HG03060 (cell line): Measurements from ENCODE around the gene KLHDC3.

Source experiments
- ATAC-seq: cut with Tn5 transposase; IDR thresholded peaks from one replicate; pipeline ENCODE4 v1.9.1; 2021; ENCODE audit warnings: low read depth, moderate number of reproducible peaks; ENCODE audit not compliant: unreplicated experiment

KLHDC3 gene, protein sequence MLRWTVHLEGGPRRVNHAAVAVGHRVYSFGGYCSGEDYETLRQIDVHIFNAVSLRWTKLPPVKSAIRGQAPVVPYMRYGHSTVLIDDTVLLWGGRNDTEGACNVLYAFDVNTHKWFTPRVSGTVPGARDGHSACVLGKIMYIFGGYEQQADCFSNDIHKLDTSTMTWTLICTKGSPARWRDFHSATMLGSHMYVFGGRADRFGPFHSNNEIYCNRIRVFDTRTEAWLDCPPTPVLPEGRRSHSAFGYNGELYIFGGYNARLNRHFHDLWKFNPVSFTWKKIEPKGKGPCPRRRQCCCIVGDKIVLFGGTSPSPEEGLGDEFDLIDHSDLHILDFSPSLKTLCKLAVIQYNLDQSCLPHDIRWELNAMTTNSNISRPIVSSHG

DNA sequence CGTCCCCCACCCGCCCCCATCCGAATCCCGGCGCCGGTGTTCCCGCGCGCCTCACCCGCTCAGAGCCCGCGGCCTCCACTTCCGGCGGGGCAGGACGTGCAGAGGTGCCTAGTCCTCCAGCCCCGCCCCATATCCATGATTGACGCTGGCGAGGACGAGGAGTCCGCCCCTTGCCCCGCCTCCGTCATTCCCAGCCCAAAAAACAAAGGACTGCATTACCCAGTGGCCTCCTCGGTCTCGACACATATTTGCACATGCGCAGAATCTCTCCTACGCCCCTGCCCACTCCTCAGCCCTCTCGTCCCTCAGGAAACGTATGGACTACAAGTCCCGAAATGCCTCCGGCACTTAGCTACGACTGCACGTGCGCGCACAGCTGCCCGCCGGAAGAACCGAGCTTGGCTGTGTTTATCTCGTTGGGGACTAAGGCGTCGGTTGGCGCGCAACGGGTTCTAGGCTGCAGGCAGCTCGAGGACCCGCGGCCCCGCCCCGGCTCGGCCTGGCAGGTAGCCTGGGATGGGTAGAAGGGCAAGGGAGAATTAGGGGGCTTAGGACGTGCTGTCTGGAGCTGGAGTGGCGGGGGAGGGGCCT is at the start of gene KLHDC3, which contains the start of gene MEA1:
Gene KLHDC3, plus strand, starts transcription at position 407 of the 591 bp plus-strand sequence. CDS start 2,944 bp downstream, outside the sequence.
Gene MEA1, minus strand, starts transcription at position 104 of the 591 bp plus-strand sequence. CDS start 133 bp downstream, outside the sequence.
- peak; percentile 91 for ATAC-seq

DNA sequence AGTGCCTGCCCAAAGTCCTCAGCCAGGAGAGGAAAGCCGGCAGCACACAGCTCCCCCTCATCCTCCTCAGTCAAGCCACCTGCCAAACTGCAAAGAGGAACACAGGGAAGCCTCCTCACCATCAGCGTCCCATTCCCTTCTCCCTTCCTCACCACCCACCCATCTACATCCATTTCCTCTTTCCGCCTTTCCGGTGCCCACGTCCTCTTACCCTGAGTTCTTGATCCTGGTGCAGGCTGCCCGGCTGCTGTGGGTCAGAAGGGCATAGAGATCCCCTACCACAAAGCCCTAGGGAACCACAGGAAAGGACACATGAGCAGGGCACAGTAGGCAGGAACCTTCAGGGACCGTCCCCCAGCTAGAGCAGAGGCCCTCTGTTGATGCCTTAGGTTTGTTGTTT is 47.5 kb upstream of the KLHDC3 start:
- ATAC-seq = no peak

DNA sequence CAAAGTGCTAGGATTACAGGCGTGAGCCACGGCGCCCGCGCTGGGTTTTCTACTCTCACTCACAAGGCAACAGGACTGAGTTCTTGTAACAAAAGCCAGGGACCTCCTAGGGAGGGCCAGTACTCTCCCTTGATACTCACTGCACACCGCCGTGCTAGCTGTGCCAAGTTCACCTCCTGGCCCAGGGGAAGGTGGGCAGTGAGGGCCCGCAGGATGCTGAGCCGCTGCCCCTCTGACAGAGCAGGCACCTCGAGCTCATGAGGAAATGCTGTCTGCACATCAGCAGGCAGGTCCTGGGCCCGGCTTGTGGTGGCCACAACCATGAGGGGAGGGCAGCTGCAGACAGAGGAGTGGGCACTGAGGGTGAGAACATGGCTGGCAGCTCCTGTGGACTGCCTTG is 46.8 kb upstream of the KLHDC3 start:
- no peak for ATAC-seq

DNA sequence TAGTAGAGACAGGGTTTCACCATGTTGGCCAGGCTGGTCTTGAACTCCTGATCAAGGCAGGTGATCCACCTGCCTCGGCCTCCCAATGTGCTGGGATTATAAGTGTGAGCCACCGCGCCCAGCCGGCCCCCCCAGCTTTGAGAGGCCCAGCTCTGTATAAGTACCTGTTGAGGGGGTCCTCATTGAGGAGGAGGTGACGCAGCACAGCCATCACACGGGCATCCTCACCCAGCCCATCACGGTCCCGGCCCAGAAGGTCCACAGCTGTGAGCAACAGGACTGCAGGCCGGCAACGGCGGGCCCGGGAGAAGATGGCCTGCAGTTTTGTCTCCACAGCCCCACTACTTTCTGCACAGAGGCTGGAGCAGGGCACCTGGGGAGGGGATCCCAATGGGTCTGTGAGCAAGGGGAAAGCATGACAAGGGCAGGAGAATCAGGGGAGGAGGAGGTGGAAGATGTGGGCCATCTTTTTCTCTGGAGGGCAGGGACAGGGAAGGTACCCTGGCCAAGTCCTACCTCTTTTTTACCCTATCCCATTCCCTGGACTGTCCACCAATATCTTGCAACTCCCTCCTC is 45.8 kb upstream of the KLHDC3 start:
- no peak for ATAC-seq

DNA sequence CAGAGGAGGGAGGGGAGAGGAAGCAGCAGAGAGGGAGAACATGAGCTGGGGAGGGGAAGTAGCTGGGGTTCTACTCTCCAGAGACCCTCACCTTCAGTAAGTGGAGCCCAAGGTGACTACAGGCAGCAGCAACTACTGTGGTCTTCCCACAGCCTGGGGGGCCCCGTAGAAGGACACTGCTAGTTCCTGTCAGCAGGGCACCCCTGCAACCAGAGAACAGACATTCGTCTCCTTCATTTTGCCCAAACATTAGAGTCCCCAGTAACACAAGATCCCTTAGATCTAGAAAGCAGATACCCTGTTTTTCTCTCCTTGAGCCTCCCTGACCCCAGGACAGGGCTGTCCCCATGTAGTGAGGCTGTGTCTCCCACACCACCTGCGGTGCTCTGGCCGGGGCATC is 45.3 kb upstream of the KLHDC3 start:
- no peak for ATAC-seq

DNA sequence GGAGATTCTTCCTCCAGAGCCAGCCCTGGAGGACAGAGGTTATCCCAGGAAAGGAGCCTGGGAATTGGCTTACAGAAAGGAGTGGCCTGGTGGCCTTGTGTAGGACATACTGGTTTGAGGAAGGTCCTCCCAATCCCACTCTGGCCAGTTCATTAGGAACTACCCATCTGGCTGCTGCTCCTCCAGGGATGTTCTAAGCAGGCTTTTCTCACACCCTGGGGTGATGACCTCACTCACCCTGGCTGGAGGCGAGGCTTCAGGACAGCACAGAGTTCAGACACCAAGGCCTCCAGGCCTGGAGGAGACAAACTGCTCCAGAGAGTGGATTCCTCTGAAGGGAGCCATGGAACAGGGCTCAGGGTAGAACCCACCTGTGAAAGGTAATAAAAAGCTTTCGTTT is 44.6 kb upstream of the KLHDC3 start:
- ATAC-seq = no peak

DNA sequence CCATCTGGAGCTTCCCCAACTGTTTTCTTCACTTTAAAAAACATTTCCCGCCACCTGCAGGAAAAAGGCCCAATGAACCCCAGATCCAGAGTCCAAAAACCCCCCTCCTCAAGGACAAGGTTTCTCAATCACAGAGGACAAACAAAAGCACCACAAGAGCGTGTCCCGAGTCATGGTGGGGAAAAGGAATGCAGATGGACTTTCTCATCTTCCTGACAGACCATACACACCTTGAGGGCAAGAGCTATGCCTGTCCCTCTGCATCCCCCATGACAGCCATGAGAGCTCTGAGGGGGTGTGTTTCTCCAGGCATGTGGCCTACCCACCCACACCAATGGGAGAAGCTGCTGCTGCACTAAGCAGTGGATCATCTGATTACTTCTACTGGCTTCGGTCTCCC is 44.1 kb upstream of the KLHDC3 start:
- ATAC-seq = no peak

DNA sequence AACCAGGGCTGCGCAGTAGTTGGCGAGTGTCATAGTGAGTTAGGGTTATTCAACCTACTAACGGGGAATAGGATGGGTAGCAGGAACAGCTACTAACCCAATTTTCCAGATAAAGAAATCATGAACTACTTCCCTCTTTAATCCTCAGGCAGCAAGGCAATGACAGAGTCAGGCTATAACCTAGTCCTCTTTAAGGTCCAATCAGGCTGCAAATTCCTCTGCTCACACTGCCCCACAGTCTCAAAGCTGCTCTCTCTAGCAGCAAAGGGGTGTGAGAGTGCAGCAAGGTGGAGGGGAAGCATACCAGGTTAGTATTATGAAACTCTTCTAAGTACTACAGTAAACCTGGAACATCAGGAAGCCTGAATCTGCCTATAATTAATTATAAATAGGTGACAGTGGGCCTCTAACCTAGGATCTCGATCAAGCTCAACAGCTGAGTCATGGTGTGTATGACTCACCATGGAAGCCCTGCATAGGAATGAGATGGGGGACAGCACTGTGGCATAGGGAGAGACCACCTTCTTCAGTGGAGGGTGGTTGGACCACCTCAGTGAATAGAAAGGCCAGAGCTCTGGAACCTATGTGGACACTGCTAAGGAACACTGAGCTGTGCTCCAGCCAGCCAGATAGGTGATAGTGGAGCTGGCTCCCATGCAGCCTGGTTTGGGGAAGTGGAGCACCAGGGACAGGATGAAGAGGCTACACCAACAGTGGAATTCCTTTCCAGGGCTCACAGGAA is 43.0 kb upstream of the KLHDC3 start:
- ATAC-seq = no peak

DNA sequence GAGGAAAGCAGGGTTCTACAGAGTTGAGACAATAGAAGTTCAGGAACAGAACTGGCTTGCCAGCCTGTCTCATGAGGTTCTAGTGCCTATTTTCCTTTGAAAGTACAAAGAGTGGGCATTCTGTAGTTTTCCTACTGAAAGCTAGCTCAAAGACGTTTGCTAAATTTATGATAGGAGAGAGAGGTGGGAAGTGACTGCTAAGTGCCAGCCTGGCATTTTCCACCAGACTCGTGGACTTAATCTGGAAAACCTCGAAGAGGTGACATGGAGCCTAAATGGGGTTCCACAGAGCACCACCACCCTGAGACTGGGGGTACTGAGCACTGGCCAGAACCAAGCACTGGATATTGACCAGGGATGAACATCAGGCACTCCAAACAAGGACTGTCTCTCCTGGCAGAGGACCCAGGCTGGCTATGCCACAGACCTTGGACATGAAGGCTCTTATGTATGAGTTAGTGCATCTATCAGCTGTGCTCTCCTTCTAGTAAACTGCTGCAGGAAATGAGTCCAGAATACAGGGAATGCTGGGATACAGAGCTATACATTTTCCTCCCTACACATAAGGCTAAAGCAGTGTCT is 42.2 kb upstream of the KLHDC3 start:
- ATAC-seq = no peak

DNA sequence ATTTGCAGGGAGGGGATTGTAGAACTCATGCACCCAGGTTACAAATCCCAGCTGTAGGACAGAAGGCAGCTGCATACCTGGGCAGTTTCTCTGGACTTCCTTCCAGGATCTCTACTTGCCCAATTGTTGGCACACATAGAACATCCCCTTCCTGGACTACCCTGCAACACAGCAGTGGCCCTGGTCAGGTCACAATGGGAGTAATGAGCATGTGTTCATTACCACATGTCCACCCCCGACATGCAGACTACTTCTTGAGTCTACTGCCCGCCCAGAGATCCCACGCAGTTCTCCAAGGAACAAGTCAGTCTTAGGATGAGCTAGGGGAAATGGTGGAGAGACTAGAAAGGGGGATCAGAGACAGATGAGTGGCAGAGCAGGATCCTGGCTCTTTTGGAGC is 40.1 kb upstream of the KLHDC3 start:
- ATAC-seq = no peak

DNA sequence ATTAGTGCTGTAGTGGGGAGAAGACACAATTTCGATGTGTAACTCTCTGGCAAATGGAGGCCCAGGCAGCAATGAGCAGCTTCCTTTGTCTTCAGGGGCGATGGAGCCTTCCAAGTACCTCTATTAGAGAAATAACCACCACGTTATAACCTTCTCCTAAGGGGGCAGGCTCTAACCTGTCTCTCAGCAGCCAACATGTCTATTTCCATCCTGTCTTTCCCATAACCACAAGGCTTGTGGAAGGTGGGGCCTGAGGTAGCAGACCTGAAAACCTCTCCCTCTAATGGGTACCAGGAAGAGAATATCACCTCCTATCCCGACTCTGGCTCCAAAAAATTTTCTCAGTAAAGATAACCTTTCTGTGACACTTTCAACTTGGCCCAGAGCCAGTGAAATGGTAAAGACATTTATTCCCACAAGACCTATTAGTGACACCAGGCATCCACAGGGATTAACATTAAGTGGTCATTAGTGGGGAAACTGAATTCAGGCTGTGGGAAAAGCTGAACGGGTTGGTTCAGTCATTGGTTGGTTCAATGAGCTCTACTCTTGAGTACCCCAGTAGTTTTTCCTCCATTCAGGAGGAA is 39.0 kb upstream of the KLHDC3 start:
- no peak for ATAC-seq

DNA sequence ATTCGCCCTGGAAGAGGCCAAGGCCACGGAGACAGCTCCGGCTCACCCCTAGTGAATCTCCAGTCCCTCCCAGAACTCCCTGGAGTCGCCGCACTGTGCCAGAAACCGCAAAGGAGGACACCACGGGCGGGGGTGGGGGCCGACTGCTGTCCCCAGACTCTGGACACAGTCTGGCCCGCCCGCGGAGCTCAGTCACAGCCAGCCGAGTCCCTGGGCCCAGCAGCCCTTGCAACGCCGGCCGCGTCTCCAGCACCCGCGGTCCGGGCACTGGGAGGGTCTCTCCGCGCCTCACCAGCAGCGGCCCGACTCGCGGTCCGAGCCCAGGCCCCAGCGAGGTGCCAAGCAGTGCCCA is 35.6 kb upstream of the KLHDC3 start:
- no peak for ATAC-seq

DNA sequence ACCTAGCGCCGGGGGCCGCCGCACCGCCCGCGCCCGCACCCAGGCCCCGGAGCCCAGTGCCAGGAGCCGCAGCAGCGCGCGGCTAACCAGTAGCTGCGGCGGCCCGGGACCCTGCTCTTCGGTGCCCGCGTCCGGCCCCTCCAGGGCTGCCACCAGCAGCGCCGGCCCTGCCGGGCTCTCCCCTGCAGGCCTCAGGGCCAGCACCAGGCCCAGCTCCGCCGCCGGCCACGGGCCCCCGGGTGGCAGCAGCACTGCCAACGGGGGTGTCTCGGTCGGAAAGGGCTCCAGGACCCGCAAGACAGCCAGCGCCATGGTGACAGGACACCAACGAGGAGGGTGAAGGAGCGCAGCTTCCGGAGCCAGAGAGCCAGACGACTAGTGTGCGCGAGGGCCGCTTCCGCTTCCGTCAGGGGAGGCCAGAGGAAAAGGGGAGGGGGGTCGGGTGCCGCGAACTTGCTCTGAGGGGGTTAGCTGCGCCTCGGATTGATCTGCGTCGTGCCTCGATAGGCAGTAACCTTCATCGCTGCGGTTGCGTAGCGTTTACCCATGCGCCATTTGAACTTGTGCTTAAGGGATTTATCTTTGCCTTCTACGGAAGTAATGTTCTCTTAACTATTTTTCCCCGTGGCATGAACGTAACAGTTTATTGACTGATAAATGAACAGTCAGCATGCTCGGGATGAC is 35.1 kb upstream of the KLHDC3 start, which contains the start of gene PEX6:
Gene PEX6, minus strand, starts transcription at position 343 of the 684 bp plus-strand sequence. Its CDS starts 31 bp downstream, at position 312.
- peak; percentile 57 for ATAC-seq

DNA sequence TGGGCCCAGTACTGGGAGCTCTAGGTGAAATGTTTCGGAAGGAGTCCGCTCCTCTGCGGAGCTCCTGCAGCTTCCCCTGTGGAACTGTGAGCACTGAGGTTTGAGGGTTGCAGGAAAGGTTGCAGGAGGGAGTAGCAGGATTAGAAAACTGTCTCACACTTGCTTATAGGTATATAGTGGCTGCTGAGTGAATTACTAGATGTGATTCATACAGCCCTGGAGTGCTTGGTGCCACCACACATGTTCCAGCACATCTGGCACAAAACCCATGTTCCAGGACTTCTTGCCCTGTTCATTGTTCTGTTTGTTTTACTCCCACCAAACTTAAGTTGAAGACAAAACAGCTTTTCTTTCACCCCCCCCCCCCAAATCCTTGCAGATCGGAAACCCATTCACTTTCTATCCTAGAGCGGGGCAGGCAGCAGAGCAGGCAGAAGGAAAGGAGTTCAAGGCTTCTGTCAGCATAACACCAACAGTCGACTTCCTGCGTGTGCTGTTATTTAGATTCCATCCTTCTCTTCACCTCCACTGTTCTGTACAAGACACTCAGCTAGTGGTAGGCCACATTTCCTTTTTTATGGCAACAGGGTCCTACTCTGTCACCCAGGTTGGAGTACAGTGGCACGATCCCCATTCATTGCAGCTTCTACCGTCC is 34.4 kb upstream of the KLHDC3 start:
- no peak for ATAC-seq

DNA sequence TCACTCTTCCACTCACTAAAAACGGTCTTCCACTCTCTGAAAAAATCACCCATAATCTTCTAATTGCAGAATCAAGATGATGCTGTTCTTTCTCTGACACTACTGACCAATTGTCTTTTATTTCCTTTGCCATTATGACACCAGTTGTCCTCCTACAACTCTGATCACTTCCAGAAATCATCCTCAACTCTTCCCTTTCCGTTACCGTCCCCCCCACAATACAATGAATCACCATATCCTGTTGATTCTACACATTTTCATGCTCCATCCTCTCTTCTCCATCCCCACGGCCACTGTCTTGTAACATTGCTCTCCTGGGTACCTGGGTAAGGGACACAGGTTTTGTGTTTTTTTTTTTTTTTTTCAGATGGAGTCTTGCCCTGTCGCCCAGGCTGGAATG is 32.2 kb upstream of the KLHDC3 start:
- no peak for ATAC-seq

DNA sequence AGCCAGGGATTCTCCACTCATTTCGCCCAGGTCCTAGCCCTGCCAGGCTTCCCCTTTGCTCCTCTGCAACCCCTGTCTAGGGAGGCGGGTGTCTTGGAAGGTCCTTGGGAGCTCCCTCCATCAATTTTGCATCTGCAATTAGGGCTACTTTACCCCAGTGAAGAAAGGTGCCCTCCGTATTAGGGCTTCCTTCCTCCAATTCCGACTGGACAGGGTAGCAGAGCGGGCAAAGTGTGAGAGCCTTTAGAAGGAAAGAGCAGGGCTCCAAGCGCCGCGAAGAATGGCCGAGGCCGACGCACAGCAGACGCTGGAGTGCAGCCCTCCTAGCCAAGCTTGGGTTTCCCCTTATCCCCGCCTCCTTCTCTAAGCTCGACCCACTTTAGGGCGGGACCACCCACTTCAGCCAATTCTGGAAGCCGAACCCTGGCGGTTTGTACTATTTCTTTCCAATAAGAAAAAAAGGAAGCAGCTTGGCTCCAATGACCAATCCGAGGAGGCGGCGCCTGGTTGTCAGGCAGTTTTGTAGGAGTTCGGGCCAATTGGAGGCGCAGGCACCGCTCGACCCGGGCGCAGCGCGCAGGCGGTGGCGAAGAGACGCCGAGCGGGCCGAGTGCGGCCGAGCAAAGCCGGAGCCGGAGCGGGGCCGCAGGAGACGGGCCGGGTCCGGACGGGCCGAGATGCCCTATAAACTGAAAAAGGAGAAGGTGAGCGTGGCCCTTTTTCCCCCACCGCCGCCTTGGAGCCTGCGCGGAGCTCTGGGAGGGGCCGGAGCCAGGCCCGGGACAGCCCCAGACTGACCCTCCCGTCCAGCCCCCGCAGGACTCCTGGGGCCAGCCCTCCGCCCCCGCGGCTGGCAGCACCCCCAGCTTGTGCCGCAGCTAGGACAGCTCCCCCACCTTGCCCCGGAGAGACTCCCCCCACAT is 29.8 kb upstream of the KLHDC3 start, which contains the start of gene PPP2R5D:
Gene PPP2R5D, plus strand, starts transcription at position 570 of the 923 bp plus-strand sequence. Its CDS starts 108 bp downstream, at position 678.
- peak; percentile 86 for ATAC-seq

DNA sequence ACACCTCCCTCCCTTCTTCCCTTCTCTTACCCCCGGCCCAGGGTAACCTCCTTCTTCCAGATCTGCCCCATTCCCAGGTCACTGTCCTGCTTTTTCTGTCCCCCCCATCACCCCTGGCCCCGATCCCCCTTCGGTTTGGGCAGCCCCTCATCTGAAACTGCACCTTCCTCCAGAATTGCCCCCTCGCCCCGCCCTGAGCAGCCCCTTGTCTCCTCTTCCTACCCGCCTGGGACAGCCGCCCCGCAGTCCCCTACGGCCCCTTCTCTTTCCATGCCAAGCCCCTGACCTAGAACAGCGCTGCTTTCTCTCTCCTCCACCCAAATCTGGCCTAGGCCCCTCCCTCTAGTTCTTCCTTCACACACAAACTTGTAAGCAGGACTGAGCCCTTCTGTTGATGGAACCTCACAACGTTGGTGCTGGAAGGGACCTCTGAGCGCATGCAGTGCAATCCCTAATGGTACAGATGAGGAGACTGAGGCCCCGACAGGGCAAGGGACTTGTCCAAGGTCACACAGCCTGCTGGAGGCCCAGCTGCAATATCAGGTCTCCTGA is 29.0 kb upstream of the KLHDC3 start:
- no peak for ATAC-seq
